MG63 (cell line): ENCODE data around the gene ARHGEF28. TPM values are rescaled to one million over a fixed set of nuclear protein-coding genes. Genes with fewer than 3 reads are reported as not detected.

Experiments
- DNase-seq: peaks from one replicate; pipeline ENCODE4 v3.0.0-alpha.2; 2020
- H3K27me3 ChIP-seq: fragments of 250-450 bp; sonication (Bioruptor Pico); 2 replicates; pipeline ENCODE4 v1.5.1; 2020; ENCODE audit warnings: mild to moderate bottlenecking, moderate library complexity
- H3K36me3 ChIP-seq: fragments of 250-450 bp; sonication (Bioruptor Pico); 2 replicates; pipeline ENCODE4 v1.5.1; 2020; ENCODE audit warnings: mild to moderate bottlenecking, moderate library complexity
- H3K4me3 ChIP-seq: fragments of 250-450 bp; sonication (Bioruptor Pico); 2 replicates; pipeline ENCODE4 v1.5.1; 2020; ENCODE audit warnings: mild to moderate bottlenecking, moderate library complexity
- H3K9me3 ChIP-seq: fragments of 250-450 bp; sonication (Bioruptor Pico); 2 replicates; pipeline ENCODE4 v1.5.1; 2020; ENCODE audit warnings: mild to moderate bottlenecking, moderate library complexity
- total RNA-seq: library from RNA; depleted of rRNA; stranded (reverse); fragments of >200 nt; shearing (Covaris generic); gene quantifications from 2 replicates; pipeline ENCODE4 v1.2.3, GENCODE V29; 2014; ENCODE audit warnings: low replicate concordance

ARHGEF28 gene
- total RNA-seq, 1 experiment from 2014 or later = 7.6 TPM

GRCh38 chr5:73962801-73963425 is 336.9 kb downstream of the ARHGEF28 start:
- Histone ChIP-seq H3K9me3 (no peaks in the 10 kb centered on the region), H3K36me3 (no peaks in the 10 kb centered on the region), H3K4me3 (no peak overlapping the region), H3K27me3 (no peaks in the 10 kb centered on the region)
- DNase-seq = no peak

- Histone ChIP-seq H3K27me3 (no peaks in the 10 kb centered on the region), H3K4me3 (no peak overlapping the region), H3K36me3 (no peaks in the 10 kb centered on the region), H3K9me3 (no peaks in the 10 kb centered on the region)
- DNase-seq = no peak
Observed at GRCh38 chr5:73964352-73964865, 338.4 kb downstream of the ARHGEF28 start.

- no peaks in the 10 kb centered on the region for H3K36me3 ChIP-seq
Observed at GRCh38 chr5:73966451-73966850, 340.5 kb downstream of the ARHGEF28 start.

GRCh38 chr5:73967347-73967746 is 341.4 kb downstream of the ARHGEF28 start:
- Histone ChIP-seq H3K4me3 (no peak overlapping the region), H3K36me3 (no peaks in the 10 kb centered on the region), H3K27me3 (no peaks in the 10 kb centered on the region), H3K9me3 (no peaks in the 10 kb centered on the region)
- no peak for DNase-seq

More at GRCh38 chr5:73966451-73966850, 340.5 kb downstream of the ARHGEF28 start:
- Histone ChIP-seq H3K4me3 (no peak overlapping the region), H3K27me3 (no peaks in the 10 kb centered on the region), H3K9me3 (no peaks in the 10 kb centered on the region)
- DNase-seq = no peak

GRCh38 chr5:73968246-73968645 is 342.2 kb downstream of the ARHGEF28 start:
- Histone ChIP-seq H3K36me3 (no peaks in the 10 kb centered on the region), H3K27me3 (no peaks in the 10 kb centered on the region), H3K4me3 (no peak overlapping the region), H3K9me3 (no peaks in the 10 kb centered on the region)
- DNase-seq = no peak

GRCh38 chr5:73968729-73969128 is 342.7 kb downstream of the ARHGEF28 start:
- no peak overlapping the region for H3K4me3 ChIP-seq
- H3K9me3 ChIP-seq = no peaks in the 10 kb centered on the region
- DNase-seq = no peak
- no peaks in the 10 kb centered on the region for H3K27me3 ChIP-seq
- no peaks in the 10 kb centered on the region for H3K36me3 ChIP-seq

GRCh38 chr5:73969195-73970036 is 343.4 kb downstream of the ARHGEF28 start:
- H3K36me3 ChIP-seq = no peaks in the 10 kb centered on the region
- no peak for DNase-seq
- H3K27me3 ChIP-seq = no peaks in the 10 kb centered on the region
- no peak overlapping the region for H3K4me3 ChIP-seq
- no peaks in the 10 kb centered on the region for H3K9me3 ChIP-seq

- Histone ChIP-seq H3K4me3 (no peak overlapping the region), H3K36me3 (no peaks in the 10 kb centered on the region), H3K27me3 (no peaks in the 10 kb centered on the region), H3K9me3 (no peaks in the 10 kb centered on the region)
- no peak for DNase-seq
Observed at GRCh38 chr5:73971326-73971725, 345.3 kb downstream of the ARHGEF28 start.

GRCh38 chr5:73973135-73973534 is 347.1 kb downstream of the ARHGEF28 start:
- no peaks in the 10 kb centered on the region for H3K27me3 ChIP-seq
- no peak for DNase-seq
- H3K9me3 ChIP-seq = no peaks in the 10 kb centered on the region
- no peak overlapping the region for H3K4me3 ChIP-seq
- no peaks in the 10 kb centered on the region for H3K36me3 ChIP-seq

GRCh38 chr5:73974871-73975360 is 348.9 kb downstream of the ARHGEF28 start:
- Histone ChIP-seq H3K27me3 (no peaks in the 10 kb centered on the region), H3K9me3 (no peaks in the 10 kb centered on the region), H3K4me3 (no peak overlapping the region), H3K36me3 (no peaks in the 10 kb centered on the region)
- DNase-seq = no peak

- DNase-seq = no peak
- H3K4me3 ChIP-seq = no peak overlapping the region
- H3K36me3 ChIP-seq = no peaks in the 10 kb centered on the region
- no peaks in the 10 kb centered on the region for H3K27me3 ChIP-seq
- H3K9me3 ChIP-seq = no peaks in the 10 kb centered on the region
Observed at GRCh38 chr5:73975845-73976244, 349.8 kb downstream of the ARHGEF28 start.

- no peaks in the 10 kb centered on the region for H3K36me3 ChIP-seq
- H3K9me3 ChIP-seq = no peaks in the 10 kb centered on the region
- H3K4me3 ChIP-seq = no peak overlapping the region
- DNase-seq = no peak
- no peaks in the 10 kb centered on the region for H3K27me3 ChIP-seq
Observed at GRCh38 chr5:73977146-73977545, 351.1 kb downstream of the ARHGEF28 start.

- Histone ChIP-seq H3K36me3 (no peaks in the 10 kb centered on the region), H3K4me3 (no peak overlapping the region), H3K27me3 (no peaks in the 10 kb centered on the region), H3K9me3 (no peaks in the 10 kb centered on the region)
- DNase-seq = no peak
Observed at GRCh38 chr5:73979321-73979720, 353.3 kb downstream of the ARHGEF28 start.

GRCh38 chr5:73981704-73982103 is 355.7 kb downstream of the ARHGEF28 start:
- Histone ChIP-seq H3K36me3 (no peaks in the 10 kb centered on the region), H3K4me3 (no peak overlapping the region), H3K27me3 (no peaks in the 10 kb centered on the region), H3K9me3 (no peaks in the 10 kb centered on the region)
- DNase-seq = no peak

- DNase-seq = no peak
- Histone ChIP-seq H3K4me3 (no peak overlapping the region), H3K9me3 (peaks cover 2% of the 10 kb centered on the region; the same call in 1 of the 2 replicates), H3K36me3 (no peaks in the 10 kb centered on the region), H3K27me3 (no peaks in the 10 kb centered on the region)
Observed at GRCh38 chr5:73983644-73984043, 357.6 kb downstream of the ARHGEF28 start.

- H3K36me3 ChIP-seq = no peaks in the 10 kb centered on the region
- DNase-seq = peak; percentile 4
- no peaks in the 10 kb centered on the region for H3K27me3 ChIP-seq
- peaks cover 2% of the 10 kb centered on the region; the same call in 1 of the 2 replicates for H3K9me3 ChIP-seq
- H3K4me3 ChIP-seq = no peak overlapping the region
Observed at GRCh38 chr5:73985145-73985544, 359.1 kb downstream of the ARHGEF28 start.

- no peak for DNase-seq
- peaks cover 2% of the 10 kb centered on the region; the same call in 1 of the 2 replicates for H3K9me3 ChIP-seq
- H3K4me3 ChIP-seq = no peak overlapping the region
- no peaks in the 10 kb centered on the region for H3K27me3 ChIP-seq
- no peaks in the 10 kb centered on the region for H3K36me3 ChIP-seq
Observed at GRCh38 chr5:73986729-73987128, 360.7 kb downstream of the ARHGEF28 start.
